ENCODE measurements around the gene TBCE.

The TBCE gene

GRCh38 chr1:235367000-235367908 is at the start of gene TBCE:
Gene TBCE (plus strand): TSS chr1:235367427. CDS start chr1:235380050, 12,623 bp downstream.
- DNase-seq = peak; percentile 99

GRCh38 chr1:235319255-235319654 is 48.0 kb upstream of the TBCE start:
- no peak for DNase-seq

GRCh38 chr1:235320521-235321179 is 46.6 kb upstream of the TBCE start:
- DNase-seq = no peak

- no peak for DNase-seq
These were observed 42.9 kb upstream of the TBCE start for GRCh38 chr1:235324296-235324695.

- DNase-seq = no peak
These were observed 42.1 kb upstream of the TBCE start for GRCh38 chr1:235325139-235325538.

- DNase-seq = no peak
These were observed 41.4 kb upstream of the TBCE start for GRCh38 chr1:235325854-235326253.

GRCh38 chr1:235326719-235327558 is 40.3 kb upstream of the TBCE start:
- DNase-seq = peak; percentile 67

- peak; percentile 61 for DNase-seq
These were observed 39.5 kb upstream of the TBCE start, which contains the start of gene ARID4B for GRCh38 chr1:235327559-235328270. Gene ARID4B (minus strand): TSS chr1:235328179. CDS start chr1:235326919, 1,260 bp downstream.

GRCh38 chr1:235328271-235329138 is 38.7 kb upstream of the TBCE start, which contains the start of gene GGPS1:
Gene GGPS1 (plus strand): TSS chr1:235328570. CDS start chr1:235335265, 6,695 bp downstream.
- DNase-seq = peak; percentile 100

GRCh38 chr1:235329139-235329902 is 37.9 kb upstream of the TBCE start:
- DNase-seq = peak; percentile 78

GRCh38 chr1:235330918-235331285 is 36.3 kb upstream of the TBCE start:
- DNase-seq = no peak

- DNase-seq = peak; percentile 32
These were observed 35.8 kb upstream of the TBCE start for GRCh38 chr1:235331401-235331800.

- peak; percentile 56 for DNase-seq
These were observed 30.3 kb upstream of the TBCE start for GRCh38 chr1:235336903-235337302.

GRCh38 chr1:235339746-235340145 is 27.5 kb upstream of the TBCE start:
- peak; percentile 60 for DNase-seq

- no peak for DNase-seq
These were observed 25.9 kb upstream of the TBCE start for GRCh38 chr1:235341334-235341733.

GRCh38 chr1:235342039-235342438 is 25.2 kb upstream of the TBCE start:
- no peak for DNase-seq

GRCh38 chr1:235342471-235342870 is 24.8 kb upstream of the TBCE start:
- no peak for DNase-seq

GRCh38 chr1:235343726-235344125 is 23.5 kb upstream of the TBCE start:
- DNase-seq = no peak

- no peak for DNase-seq
These were observed 15.8 kb upstream of the TBCE start for GRCh38 chr1:235351441-235351840.

- DNase-seq = no peak
These were observed 15.3 kb upstream of the TBCE start for GRCh38 chr1:235351898-235352297.

Data from hematopoietic multipotent progenitor cell treated with erythropoietin and hydrocortisone succinate and interleukin-3 and kit ligand, for 6 days (in vitro differentiated cells).